GM12865 (cell line): ENCODE measurements around the gene NOMO2.
"Not testable (repeated sequence)": the region's sequence is repeated elsewhere in the genome, so short reads cannot be mapped to it uniquely, and the experiment has no call there.

Experiments
- DNase-seq: peaks from one replicate; pipeline ENCODE4 v3.0.0; 2010; ENCODE audit warnings: low read depth
- H3K4me3 ChIP-seq: 2 replicates; pipeline ENCODE4 v1.5.1; 2011; ENCODE audit warnings: mild to moderate bottlenecking, low read depth, low read length, control low read depth

Gene NOMO2

DNA sequence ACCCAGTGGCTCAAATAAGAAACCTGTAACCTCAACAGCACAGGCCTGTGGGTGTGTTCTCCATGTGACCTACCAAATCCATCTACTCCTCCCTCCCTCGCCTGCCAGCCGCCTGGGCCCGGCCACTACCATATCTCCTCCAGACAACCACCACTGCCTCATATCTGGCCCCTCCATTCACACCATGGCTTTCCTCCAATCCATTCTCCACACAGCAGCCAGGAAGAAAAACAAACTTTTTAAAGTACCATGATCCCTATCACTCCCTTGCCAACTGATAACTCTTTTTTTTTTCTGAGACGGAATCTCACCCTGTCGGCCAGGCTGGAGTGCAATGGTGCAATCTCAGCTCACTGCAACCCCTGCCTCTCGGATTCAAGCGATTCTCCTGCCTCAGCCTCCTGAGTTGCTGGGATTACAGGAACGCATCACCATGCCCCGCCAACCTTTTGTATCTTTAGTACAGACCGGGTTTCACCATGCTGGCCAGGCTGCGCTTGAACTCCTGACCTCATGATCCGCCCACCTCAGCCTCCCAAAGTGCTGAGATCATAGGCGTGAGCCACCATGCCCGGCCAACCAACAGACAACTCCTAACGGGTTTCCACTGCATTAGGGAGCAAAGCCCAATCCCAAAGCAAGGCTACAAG, 26.3 kb downstream of the NOMO2 start:
- not testable (repeated sequence) for H3K4me3 ChIP-seq, DNase-seq

- H3K4me3 ChIP-seq, DNase-seq: not testable (repeated sequence)
Observed at GRCh38 chr16:18534308-18534707, 27.6 kb downstream of the NOMO2 start.

- DNase-seq, H3K4me3 ChIP-seq: not testable (repeated sequence)
Observed at GRCh38 chr16:18531323-18531722, 30.6 kb downstream of the NOMO2 start.

DNA sequence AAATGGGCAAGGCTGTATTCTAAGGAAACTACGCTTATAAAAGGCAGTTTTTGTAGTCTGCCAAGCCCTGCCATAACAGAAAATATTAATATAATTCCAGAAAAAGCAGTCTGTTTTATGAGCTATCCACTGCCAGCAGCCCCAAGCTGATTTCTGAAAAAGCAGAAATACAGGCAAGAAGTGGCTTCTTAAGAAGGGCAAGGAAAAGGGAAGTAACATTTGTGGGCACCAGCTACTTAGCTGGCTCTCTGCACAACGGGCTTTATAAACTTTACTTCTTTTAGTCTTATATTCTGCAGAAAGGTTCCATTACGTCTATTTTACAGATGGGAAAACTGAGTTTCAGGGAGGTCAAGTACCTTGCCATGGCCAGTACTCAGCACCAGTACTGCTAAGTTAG, 31.6 kb downstream of the NOMO2 start:
- H3K4me3 ChIP-seq, DNase-seq: not testable (repeated sequence)

- not testable (repeated sequence) for DNase-seq
Observed at GRCh38 chr16:18526547-18526946, 35.4 kb downstream of the NOMO2 start.

DNA sequence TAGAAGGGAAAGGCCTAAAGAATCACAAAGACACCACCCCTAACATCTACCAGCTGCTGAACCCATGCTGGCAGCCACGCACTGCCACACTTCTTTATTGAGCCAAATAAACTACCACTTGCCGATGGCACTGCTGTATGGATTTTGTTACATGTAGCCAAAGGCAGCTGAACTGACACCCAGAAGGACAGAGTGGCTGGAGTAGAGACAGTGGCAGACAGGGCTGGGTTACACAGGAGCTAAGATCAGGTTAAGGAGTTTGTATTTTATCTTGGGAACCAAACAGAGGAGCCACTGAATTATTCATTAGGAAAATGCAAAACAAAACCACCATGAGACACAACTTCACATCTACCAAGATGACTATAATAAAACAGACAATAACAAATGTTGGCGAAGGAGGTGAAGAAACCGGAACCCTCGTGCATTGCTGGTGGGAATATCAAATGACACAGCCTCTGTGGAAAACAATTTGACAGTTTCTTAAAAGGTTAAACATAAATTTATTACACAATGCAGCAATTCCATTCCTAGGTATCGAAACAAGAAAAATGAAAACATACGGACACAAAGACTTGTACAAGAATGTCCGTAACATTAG, 35.9 kb downstream of the NOMO2 start:
- not testable (repeated sequence) for H3K4me3 ChIP-seq, DNase-seq

More at GRCh38 chr16:18526547-18526946, 35.4 kb downstream of the NOMO2 start:
- H3K4me3 ChIP-seq = not testable (repeated sequence)

DNA sequence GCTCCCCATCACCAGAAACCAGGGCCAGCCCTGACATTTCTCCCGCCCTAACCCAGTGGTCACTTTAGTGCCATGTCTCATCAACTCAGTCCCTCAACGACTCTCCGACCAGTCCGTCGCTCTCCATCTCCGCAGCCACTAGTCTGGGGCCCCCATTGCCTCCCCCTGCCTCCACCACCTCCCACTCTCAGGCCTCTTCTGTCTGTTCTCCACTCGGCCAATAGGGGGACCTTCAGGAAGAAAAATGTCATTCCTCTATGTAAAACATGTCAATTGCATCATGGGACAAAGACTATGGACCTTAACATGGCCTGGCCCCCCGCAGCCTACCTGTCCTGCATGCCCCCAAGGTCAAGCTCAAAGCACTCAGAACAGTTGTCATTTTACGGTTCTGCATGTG, 39.3 kb downstream of the NOMO2 start:
- not testable (repeated sequence) for DNase-seq, H3K4me3 ChIP-seq

- not testable (repeated sequence) for DNase-seq, H3K4me3 ChIP-seq
Observed at GRCh38 chr16:18521445-18522181, 40.3 kb downstream of the NOMO2 start.

GRCh38 chr16:18518536-18519283, 43.2 kb downstream of the NOMO2 start:
- H3K4me3 ChIP-seq = not testable (repeated sequence)

DNA sequence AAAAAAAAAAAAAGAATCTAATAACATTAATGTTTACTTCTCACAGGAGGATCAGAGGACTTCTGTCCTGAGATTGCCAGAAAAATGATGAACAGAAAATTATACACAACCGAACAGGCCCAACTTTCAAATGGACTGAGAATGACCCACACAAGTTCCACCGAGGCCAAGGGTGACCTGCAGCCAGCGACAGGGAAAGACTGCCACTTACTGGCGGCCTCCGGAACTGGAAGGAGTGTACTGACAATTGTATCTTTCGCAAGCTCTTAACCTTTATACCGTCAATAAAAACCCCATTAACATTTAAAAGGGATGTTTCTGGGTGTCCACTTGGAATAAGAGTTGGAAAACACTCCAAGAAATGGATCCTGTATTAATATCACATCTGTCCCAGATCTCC, 63.5 kb downstream of the NOMO2 start:
- not testable (repeated sequence) for H3K4me3 ChIP-seq, DNase-seq

More at GRCh38 chr16:18518536-18519283, 43.2 kb downstream of the NOMO2 start:
- DNase-seq = not testable (repeated sequence)

DNA sequence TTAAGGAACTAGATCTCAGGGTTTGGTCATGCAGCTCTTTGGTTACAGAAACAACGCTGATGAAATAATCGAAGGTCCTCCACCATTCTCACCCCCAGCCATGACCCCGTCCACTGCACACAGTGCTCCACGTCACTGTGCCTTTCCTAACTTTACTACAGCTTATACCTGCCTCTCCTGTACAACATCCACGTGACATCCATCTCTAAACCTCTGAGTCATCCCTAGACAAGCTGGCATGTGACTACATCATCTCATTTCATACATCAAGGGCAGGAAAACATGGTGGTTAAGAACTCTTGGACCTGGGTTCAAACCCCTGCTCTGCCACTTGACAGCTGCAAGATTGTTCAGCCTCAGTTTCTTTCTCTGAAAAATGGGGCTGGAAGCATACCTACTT, 64.9 kb downstream of the NOMO2 start:
- not testable (repeated sequence) for H3K4me3 ChIP-seq, DNase-seq

- DNase-seq, H3K4me3 ChIP-seq: not testable (repeated sequence)
Observed at GRCh38 chr16:18492118-18492897, 69.6 kb downstream of the NOMO2 start.

GRCh38 chr16:18436025-18436424, 125.9 kb downstream of the NOMO2 start:
- H3K4me3 ChIP-seq, DNase-seq: not testable (repeated sequence)

DNA sequence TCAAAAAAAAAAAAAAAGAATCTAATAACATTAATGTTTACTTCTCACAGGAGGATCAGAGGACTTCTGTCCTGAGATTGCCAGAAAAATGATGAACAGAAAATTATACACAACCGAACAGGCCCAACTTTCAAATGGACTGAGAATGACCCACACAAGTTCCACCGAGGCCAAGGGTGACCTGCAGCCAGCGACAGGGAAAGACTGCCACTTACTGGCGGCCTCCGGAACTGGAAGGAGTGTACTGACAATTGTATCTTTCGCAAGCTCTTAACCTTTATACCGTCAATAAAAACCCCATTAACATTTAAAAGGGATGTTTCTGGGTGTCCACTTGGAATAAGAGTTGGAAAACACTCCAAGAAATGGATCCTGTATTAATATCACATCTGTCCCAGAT, 146.1 kb downstream of the NOMO2 start:
- not testable (repeated sequence) for H3K4me3 ChIP-seq, DNase-seq

DNA sequence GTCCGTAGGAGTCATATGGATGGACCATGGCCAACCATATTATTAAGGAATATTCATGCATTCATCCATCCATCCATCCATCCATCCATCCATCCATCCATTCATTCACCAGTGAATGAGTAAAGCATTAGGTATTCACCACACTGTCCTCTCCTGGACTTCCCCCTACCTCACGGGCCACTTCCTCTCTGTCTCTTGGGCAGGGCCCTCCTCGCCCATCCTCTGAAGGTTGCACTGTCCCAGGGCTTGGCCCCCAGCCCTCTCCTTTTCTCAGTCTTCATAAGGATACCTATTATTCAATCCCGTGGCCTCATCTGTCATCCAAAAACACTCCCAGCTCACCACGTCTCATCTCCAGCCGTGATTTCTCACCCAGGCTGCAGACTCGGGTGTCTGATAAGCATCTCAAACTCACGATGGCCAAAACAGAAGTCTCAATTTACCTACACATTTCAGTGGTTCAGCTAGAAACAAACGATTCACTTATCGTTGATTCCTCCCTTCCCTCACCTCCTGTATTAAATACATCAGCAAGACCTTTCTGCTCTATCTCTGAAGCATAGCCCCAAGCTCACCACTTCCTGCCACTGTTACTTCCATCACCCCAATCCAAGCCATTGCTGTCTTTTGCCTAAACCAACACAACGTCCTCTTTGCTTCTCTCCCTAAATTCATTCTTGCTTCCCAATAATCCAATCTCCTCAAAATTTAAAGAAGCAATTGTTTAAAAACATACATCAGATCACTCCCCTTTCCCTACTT, 152.2 kb downstream of the NOMO2 start:
- not testable (repeated sequence) for DNase-seq, H3K4me3 ChIP-seq

DNA sequence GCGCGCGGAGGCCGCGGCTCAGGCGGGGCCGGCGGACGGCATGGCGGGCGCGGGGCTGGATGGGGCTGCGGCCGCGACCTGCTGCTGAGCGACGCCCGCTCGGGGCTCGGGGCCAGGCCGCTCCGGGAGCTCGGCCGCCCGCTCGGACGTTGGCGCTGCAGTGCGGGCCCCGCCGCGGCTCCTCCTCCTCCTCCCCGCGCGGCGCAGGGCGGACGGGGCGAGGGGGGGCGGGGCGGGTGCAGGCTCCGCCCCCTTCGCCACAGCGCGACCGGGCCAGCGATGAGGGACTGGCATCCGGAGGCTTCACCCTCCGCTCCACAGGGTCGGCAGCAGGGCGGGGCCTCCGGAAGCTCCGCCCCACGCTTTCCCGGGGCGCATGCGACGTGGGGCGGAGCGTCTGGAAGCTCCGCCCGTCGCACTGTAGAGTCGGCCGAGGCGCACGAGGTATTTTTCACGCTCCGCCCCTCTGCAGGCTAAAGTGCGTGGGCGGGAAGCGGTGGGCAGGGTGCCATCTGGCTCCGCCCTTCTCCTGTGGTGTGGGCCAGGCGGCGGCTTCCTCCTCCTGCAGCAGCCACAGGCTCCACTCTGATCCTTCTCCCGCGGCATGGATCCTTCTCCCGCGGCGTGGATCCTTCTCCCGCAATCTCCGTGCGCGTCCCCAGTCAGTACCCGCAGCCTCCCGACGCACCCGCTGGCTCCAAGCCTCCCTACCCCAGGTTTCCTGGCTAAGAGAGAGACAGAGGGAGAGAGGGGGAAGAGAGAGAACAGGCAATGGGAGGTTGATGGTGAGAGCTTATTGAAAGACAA, 159.8 kb downstream of the NOMO2 start:
- H3K4me3 ChIP-seq, DNase-seq: not testable (repeated sequence)

DNA sequence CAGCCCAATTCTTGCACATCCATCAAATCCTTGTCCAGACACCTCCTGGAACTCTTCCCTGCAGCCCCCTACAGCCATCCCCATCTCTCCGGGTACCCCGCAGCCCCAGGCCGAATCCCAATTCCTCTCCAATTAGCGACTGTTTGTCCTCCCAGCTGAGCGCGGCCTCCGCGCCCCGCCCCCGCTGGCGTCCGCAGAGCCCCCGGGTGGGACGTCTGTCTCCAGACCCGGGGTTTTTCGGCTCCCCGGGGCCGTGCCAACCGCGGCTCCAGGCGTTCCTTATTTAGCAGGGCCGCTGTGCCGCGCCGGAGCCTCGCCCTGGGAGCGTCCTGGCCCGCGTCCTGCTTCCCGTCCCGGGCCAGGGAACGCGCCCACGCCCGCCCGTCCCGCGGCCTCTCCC, 160.7 kb downstream of the NOMO2 start:
- H3K4me3 ChIP-seq = peak overlapping the region; percentile 37; the same call in 1 of the 2 replicates
- DNase-seq = not testable (repeated sequence)
